ENCODE data around the gene FUT8. TPM values are rescaled to one million over a fixed set of nuclear protein-coding genes. Genes with fewer than 3 reads are reported as not detected.
"Not testable (repeated sequence)": the region's sequence is repeated elsewhere in the genome, so short reads cannot be mapped to it uniquely, and the experiment has no call there.

The FUT8 gene
- total RNA-seq, 1 experiment from 2014 or later = 109 TPM

GRCh38 chr14:65419593-65420252, 7.2 kb downstream of the FUT8 start:
- no peak for DNase-seq (ENCODE audit: low read depth)

- peak; percentile 84 for DNase-seq (ENCODE audit: low read depth)
Observed at GRCh38 chr14:65421201-65421981, 8.9 kb downstream of the FUT8 start.

GRCh38 chr14:65422088-65422834, 9.7 kb downstream of the FUT8 start:
- DNase-seq (ENCODE audit: low read depth) = no peak

GRCh38 chr14:65423982-65424381, 11.5 kb downstream of the FUT8 start:
- DNase-seq (ENCODE audit: low read depth) = no peak

GRCh38 chr14:65424531-65424930, 12.0 kb downstream of the FUT8 start:
- peak; percentile 24 for DNase-seq (ENCODE audit: low read depth)

GRCh38 chr14:65425885-65426284, 13.4 kb downstream of the FUT8 start:
- peak; percentile 20 for DNase-seq (ENCODE audit: low read depth)

GRCh38 chr14:65426902-65427301, 14.4 kb downstream of the FUT8 start:
- DNase-seq (ENCODE audit: low read depth) = not testable (repeated sequence)

GRCh38 chr14:65428691-65429090, 16.2 kb downstream of the FUT8 start:
- DNase-seq (ENCODE audit: low read depth) = no peak

- DNase-seq (ENCODE audit: low read depth) = no peak
Observed at GRCh38 chr14:65429757-65430156, 17.2 kb downstream of the FUT8 start.

- no peak for DNase-seq (ENCODE audit: low read depth)
Observed at GRCh38 chr14:65431245-65431644, 18.7 kb downstream of the FUT8 start.

GRCh38 chr14:65431951-65432350, 19.4 kb downstream of the FUT8 start:
- DNase-seq (ENCODE audit: low read depth) = peak; percentile 8

- DNase-seq (ENCODE audit: low read depth) = no peak
Observed at GRCh38 chr14:65432361-65432948, 19.9 kb downstream of the FUT8 start.

- DNase-seq (ENCODE audit: low read depth) = no peak
Observed at GRCh38 chr14:65433157-65433556, 20.6 kb downstream of the FUT8 start.

GRCh38 chr14:65433646-65434045, 21.1 kb downstream of the FUT8 start:
- DNase-seq (ENCODE audit: low read depth) = no peak

GRCh38 chr14:65434216-65434850, 21.8 kb downstream of the FUT8 start:
- peak; percentile 5 for DNase-seq (ENCODE audit: low read depth)

- no peak for DNase-seq (ENCODE audit: low read depth)
Observed at GRCh38 chr14:65438266-65438933, 25.9 kb downstream of the FUT8 start.

GRCh38 chr14:65439117-65439516, 26.6 kb downstream of the FUT8 start:
- DNase-seq (ENCODE audit: low read depth) = no peak

GRCh38 chr14:65440230-65440629, 27.7 kb downstream of the FUT8 start:
- DNase-seq (ENCODE audit: low read depth) = no peak

GRCh38 chr14:65444230-65444629, 31.7 kb downstream of the FUT8 start:
- no peak for DNase-seq (ENCODE audit: low read depth)

GRCh38 chr14:65446159-65446558, 33.6 kb downstream of the FUT8 start:
- DNase-seq (ENCODE audit: low read depth) = peak; percentile 48

GRCh38 chr14:65449647-65450046, 37.1 kb downstream of the FUT8 start:
- peak; percentile 22 for DNase-seq (ENCODE audit: low read depth)

All from M059J (cell line).